HG03060 (cell line): ENCODE results near the gene DCDC2B.

Experiments
- ATAC-seq: cut with Tn5 transposase; IDR thresholded peaks from one replicate; pipeline ENCODE4 v1.9.1; 2021; ENCODE audit warnings: low read depth, moderate number of reproducible peaks; ENCODE audit not compliant: unreplicated experiment

DCDC2B gene

GRCh38 chr1:32221980-32222755, 13.3 kb downstream of the DCDC2B start, which contains the start of the genes EIF3I and TMEM234:
Gene EIF3I (plus strand): TSS chr1:32222407. CDS start chr1:32222442, 35 bp downstream.
Gene TMEM234 (minus strand): TSS chr1:32222353. CDS start chr1:32222322, 31 bp downstream.
- no peak for ATAC-seq

- ATAC-seq = no peak
These were observed 14.8 kb downstream of the DCDC2B start for GRCh38 chr1:32223683-32224082.

GRCh38 chr1:32224285-32224684, 15.4 kb downstream of the DCDC2B start:
- no peak for ATAC-seq

- ATAC-seq = no peak
These were observed 19.9 kb downstream of the DCDC2B start for GRCh38 chr1:32228771-32229170.

- no peak for ATAC-seq
These were observed 23.0 kb downstream of the DCDC2B start for GRCh38 chr1:32231843-32232432.

GRCh38 chr1:32232558-32233304, 23.8 kb downstream of the DCDC2B start:
- ATAC-seq = no peak

- no peak for ATAC-seq
These were observed 25.9 kb downstream of the DCDC2B start for GRCh38 chr1:32234792-32235191.

GRCh38 chr1:32239337-32239736, 30.4 kb downstream of the DCDC2B start:
- ATAC-seq = no peak

GRCh38 chr1:32239790-32240139, 30.9 kb downstream of the DCDC2B start:
- ATAC-seq = no peak

GRCh38 chr1:32240140-32240951, 31.5 kb downstream of the DCDC2B start:
- ATAC-seq = no peak

GRCh38 chr1:32241001-32241763, 32.3 kb downstream of the DCDC2B start:
- ATAC-seq = no peak

GRCh38 chr1:32242341-32242851, 33.5 kb downstream of the DCDC2B start:
- ATAC-seq = no peak

GRCh38 chr1:32246888-32247273, 38.0 kb downstream of the DCDC2B start, which contains the start of gene FAM167B:
Gene FAM167B (plus strand): TSS chr1:32247222. CDS start chr1:32247422, 200 bp downstream.
- no peak for ATAC-seq

GRCh38 chr1:32247452-32247851, 38.6 kb downstream of the DCDC2B start:
- no peak for ATAC-seq

GRCh38 chr1:32247983-32248889, 39.3 kb downstream of the DCDC2B start:
- no peak for ATAC-seq

- no peak for ATAC-seq
These were observed 41.1 kb downstream of the DCDC2B start for GRCh38 chr1:32249831-32250525.

- no peak for ATAC-seq
These were observed 42.2 kb downstream of the DCDC2B start, which contains the start of gene LCK for GRCh38 chr1:32250893-32251716. Gene LCK (plus strand): TSS chr1:32251265. CDS start chr1:32274330, 23,065 bp downstream.
